K562 (cell line): ENCODE data around the gene ZNRD2.

Source experiments
- CTCF ChIP-seq, 3 experiments: IDR thresholded peaks in 2 of 3; conservative IDR thresholded peaks in 1 of 3; 2 replicates each; pipeline ENCODE4 v1.5.1; 2011 to 2012; ENCODE audit warnings: low read length in 3 of 3, mild to moderate bottlenecking in 3 of 3, control low read depth in 2 of 3, improper control_type of control experiment in 1 of 3, inconsistent platforms in 1 of 3, low read depth in 1 of 3, mixed read lengths in 1 of 3, moderate library complexity in 1 of 3; ENCODE audit not compliant: insufficient read depth in 2 of 3
- HDAC6 ChIP-seq: IDR thresholded peaks from 2 replicates; pipeline ENCODE4 v1.6.1; 2012; ENCODE audit warnings: low read depth, mild to moderate bottlenecking, control low read depth, inconsistent platforms, low read length, moderate library complexity
- HMG20A ChIP-seq: fragments of 450-650 bp; formaldehyde crosslinking; conservative IDR thresholded peaks from 2 replicates; pipeline ENCODE4 v1.4.0; 2020; ENCODE audit warnings: mild to moderate bottlenecking, mixed read lengths
- MXI1 ChIP-seq: IDR thresholded peaks from 2 replicates; pipeline ENCODE4 v1.6.1; 2011; ENCODE audit warnings: low read depth, mild to moderate bottlenecking, improper control_type of control experiment, low read length
- NR2F6 ChIP-seq: fragments of 450-650 bp; formaldehyde crosslinking; IDR thresholded peaks from 2 replicates; pipeline ENCODE4 v1.4.0; 2020; ENCODE audit warnings: mild to moderate bottlenecking
- POLR2A ChIP-seq: fragments of 450-650 bp; conservative IDR thresholded peaks from 2 replicates; pipeline ENCODE4 v1.6.1; 2016
- POLR2AphosphoS5 ChIP-seq: IDR thresholded peaks from 2 replicates; pipeline ENCODE4 v1.6.1; 2011; ENCODE audit warnings: mild to moderate bottlenecking, low read depth, low read length, moderate library complexity; ENCODE audit not compliant: control insufficient read depth, insufficient read depth
- ZKSCAN1 ChIP-seq: fragments of 150-350 bp; IDR thresholded peaks from 2 replicates; pipeline ENCODE4 v1.6.1; 2016; ENCODE audit warnings: low read depth, low read length

- TF ChIP-seq MXI1 (no peak), HDAC6 (no peak), NR2F6 (CRISPR knock-in tag) (no peak), POLR2AphosphoS5 (no peak), HMG20A (no peak), POLR2A (no peak), ZKSCAN1 (no peak), CTCF (IDR thresholded peaks at IDR 0.05 in 2 of 3, conservative IDR thresholded peaks at IDR 0.05 in 1 of 3; ENCODE audit: insufficient read depth in 2 of 3, low read depth in 1 of 3, low read length in 3 of 3) (no peak)
These were observed 51.2 kb downstream of the ZNRD2 start for GRCh38 chr11:65621460-65621859.
